Activated gamma-delta T cell treated with anti-CD3 and anti-CD28 coated beads, Interleukin-2, amount 50 U/mL, for 16 hours (primary cell): ENCODE measurements around the gene CPSF4.
"Not testable (repeated sequence)": the region's sequence is repeated elsewhere in the genome, so short reads cannot be mapped to it uniquely, and the experiment has no call there.

Source experiments
- DNase-seq: peaks from one replicate; pipeline ENCODE4 v3.0.0-alpha.2; 2020; ENCODE audit warnings: low read depth

CPSF4 gene

DNA sequence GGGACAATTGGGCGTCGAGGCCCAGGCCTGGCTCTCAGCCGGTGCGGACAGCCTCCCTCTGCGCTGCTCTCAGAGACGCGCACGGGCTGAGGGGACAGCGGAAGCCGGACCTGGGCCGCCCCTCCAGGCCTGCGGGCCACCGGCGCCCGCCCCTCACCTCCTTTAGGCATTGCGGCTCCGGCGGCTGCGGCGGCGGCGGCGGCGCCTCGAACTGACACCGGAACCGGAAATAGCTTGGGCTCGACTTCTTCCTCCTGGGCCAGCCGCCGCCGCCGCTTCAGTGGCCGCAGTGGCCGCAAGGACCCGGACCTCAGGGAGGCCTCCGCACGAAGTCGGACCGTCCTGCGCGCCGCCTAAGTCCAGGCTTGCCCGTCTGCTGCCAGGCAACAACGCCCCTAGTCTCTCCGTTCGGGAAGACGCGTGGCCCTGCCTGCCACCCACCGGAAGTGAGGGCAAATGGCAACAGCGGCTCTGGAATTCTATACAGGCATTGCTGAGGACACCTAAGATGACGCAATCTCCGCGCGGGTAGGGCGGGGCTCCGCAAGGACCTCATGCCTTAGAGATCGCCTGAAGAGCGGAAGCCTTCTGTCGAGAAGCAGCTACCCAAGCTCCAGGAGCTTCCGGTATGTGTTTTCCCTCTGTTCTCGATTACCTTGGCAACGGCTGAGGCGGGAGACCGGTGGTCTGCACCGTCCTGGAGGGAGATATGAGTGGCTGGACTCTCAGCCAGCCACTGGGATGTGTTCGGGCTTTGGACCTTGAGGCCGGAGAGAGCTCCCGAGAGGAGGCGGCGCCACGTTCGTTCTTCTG is 30.2 kb upstream of the CPSF4 start, which contains the start of the genes BUD31 and PDAP1:
Gene BUD31, plus strand, starts transcription at position 591 of the 813 bp plus-strand sequence. CDS start 2,124 bp downstream, outside the sequence.
Gene PDAP1, minus strand, starts transcription at position 219 of the 813 bp plus-strand sequence. Its CDS starts 49 bp downstream, at position 170.
- peak; percentile 92 for DNase-seq

DNA sequence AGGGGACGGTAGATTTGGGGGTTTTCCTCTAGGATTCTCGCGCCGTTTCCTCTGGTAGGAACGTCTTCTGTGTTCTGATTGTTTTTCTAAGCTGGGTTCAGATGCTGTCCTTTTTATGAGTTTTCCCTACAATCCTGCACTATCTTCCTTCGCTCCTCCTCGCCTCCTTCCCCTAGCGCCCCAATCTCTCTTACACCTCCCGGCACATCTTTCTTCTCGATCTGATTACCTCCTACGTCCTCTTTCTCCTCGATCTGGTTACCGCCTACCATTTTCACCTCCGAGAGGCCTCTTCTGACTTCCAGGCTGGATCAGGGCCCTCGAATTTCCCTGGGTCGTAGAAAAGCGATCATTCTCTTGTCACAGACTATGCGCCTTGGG is 29.6 kb upstream of the CPSF4 start:
- no peak for DNase-seq

DNA sequence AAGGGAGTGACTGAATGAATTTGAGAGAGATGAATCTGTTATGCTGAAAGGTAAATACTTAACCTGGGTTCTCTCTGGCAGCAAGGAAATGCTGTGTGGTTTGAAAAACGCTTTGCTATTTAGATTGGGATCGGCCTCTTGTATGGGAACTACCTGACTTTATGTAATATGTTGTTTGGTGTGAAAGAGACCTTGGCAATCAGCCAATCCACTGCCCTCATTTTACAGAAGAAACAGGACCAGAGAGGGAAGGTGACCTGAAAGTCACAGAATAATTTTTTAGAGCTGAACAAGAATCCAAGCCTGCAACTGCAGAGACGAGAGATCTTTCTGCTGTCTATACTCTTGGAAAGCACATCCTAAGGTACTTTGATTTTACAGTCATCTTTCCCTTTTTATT is 28.9 kb upstream of the CPSF4 start:
- DNase-seq, result no peak

- no peak for DNase-seq
Observed at GRCh38 chr7:99410635-99411034, 28.1 kb upstream of the CPSF4 start.

- DNase-seq, result not testable (repeated sequence)
Observed at GRCh38 chr7:99415513-99416127, 23.1 kb upstream of the CPSF4 start.

- DNase-seq, result no peak
Observed at GRCh38 chr7:99418260-99418659, 20.5 kb upstream of the CPSF4 start.

DNA sequence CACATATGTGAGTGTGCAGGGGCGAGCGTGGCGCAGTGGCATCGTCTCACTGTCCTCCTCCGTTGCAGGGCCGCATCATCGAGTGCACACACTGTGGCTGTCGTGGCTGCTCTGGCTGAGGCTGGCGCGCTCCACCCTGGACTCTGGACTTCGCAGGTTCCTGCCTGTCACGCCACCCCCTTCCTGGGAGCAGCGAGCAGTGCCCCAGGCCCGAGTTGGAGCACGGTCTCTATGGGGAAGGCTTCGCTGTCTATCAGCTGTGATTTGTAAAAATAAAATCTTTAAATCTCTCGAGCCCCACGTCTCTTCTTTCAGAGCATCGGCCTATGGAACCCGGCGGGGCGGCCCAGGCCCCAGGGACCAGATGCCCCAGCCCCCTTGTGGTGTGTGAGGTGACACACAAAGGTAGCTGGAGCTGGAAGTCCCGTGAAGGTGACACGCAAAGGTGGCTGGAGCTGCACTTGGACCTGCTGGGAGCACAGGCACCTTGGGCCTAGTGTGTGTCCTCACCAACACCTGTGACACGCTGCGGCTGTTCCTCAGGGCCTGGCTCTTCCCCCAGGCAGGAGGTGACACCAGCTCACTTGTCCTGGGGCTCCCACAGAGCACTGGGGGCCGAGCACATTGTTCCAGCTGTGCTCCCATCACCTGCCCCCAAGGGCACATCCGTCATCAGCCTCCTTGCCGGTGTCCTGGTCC is 19.3 kb upstream of the CPSF4 start:
- DNase-seq, result no peak

DNA sequence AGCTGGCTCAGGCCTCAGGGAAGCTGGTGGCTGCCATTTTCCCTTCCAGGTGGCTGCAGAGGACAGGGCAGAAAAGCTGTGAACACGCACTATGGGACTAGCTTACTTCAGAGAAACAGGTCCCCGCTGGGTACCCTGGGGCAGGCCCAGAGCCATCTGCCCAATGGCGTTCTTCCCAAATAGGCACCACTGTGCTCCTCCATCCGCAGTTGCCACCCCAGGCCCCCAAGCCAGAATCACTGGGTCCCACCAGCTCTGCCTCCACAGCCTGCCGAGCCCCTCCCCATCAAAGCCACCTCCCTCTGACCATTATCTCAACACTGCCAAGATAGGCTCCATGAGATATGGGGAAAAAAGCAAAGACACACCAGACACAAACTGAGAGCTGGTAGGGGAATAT is 18.5 kb upstream of the CPSF4 start:
- DNase-seq, result no peak

DNA sequence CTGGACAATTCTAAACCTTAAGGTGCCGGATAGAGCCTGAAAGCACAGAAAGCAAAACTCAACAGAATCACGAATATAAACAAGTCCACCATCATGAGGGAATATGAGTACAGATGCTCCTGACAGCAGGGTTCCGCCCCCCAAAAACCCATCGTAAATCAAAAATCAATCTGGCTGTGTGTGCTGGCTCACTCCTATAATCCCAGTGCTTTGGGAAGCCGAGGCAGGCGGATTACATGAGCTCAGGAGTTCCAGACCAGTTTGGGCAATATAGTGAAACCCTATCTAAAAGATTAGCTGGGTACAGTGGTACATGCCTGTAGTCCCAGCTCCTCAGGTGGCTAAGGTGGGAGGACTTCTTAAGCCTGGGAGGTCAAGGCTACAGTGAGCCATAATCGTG is 17.8 kb upstream of the CPSF4 start:
- no peak for DNase-seq

DNA sequence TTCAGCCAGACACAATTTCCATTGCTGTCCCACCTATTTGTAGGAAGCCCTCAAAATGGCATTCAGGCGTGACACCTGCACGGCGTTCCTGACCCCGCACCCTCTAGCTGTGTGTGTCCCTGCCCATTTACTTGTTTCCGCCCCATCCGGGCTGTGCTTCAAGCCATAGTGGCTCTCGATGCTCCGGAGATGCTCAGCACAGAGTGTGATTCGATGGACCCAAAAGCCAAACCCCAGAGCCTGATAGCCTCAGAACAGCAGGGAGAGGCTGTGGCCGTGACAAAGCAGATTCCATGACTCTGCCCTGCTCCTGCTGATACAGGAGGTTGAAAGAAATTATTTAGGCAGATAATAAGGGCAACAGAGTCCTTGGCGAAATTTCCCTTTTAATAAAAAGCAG is 16.6 kb upstream of the CPSF4 start:
- DNase-seq, result no peak

GRCh38 chr7:99422625-99423024 is 16.1 kb upstream of the CPSF4 start:
- no peak for DNase-seq

DNA sequence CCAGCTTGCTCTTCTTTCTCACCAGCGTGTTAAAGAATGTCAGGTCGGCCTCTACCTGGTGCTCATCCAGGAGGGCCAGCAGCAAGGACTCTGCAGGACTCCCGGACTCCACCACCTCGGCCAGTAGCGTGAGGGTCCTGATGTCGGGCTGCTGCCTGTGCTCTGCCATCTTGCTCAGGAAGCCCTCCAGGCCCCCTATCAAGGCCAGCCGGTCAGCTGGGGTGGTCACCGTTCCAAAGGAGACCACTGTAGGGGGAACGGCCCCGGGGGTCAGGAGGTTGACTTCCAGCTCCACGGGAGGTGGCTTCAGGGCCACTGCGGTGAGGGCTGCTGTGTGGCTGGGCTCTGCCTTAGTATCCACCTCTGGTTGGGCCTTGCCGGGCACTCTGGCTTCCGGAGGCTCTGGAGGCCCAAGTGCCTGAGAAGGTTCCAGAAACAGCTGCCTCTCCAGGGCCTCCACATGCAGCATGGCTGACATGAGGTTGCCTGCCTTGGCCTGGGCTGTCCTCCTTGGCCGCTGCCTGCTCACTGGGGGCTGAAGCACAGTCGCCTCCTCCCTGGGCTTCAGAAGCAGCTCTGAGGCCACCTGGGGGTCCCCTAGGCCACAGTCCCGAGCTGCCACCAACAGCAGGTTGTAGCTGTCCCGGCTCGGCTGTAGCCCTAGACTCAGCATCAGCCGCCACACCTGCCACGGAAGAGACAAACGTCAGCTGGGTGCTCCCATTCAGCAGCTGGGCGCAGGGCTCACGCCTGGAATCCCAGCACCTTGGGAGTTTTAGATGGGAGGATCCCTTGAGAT is 13.6 kb upstream of the CPSF4 start:
- no peak for DNase-seq

GRCh38 chr7:99428972-99429566 is 9.7 kb upstream of the CPSF4 start:
- DNase-seq, result no peak

- no peak for DNase-seq
Observed at GRCh38 chr7:99429756-99430155, 9.0 kb upstream of the CPSF4 start.

GRCh38 chr7:99431756-99432540 is 6.8 kb upstream of the CPSF4 start:
- DNase-seq, result not testable (repeated sequence)

DNA sequence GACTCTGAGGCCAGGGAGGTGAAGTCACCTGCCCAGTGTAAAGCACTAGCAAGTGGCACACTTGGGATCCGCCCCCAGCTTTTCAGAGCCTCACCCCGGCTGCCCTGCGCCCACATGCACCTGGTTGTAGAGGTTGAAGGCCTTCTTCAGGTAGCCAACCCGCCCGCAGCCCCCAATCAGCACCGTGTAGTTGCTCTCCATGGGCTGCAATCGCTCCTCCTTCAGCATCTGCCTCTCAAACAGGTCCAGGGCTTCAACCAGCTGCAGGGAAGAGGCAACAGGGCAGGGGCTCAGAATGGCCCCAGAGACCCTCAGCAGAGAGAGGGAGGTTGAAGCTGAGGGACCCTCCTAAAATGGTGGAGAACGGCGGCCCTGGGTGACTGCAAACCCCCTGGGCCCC is 5.6 kb upstream of the CPSF4 start:
- DNase-seq, result no peak

DNA sequence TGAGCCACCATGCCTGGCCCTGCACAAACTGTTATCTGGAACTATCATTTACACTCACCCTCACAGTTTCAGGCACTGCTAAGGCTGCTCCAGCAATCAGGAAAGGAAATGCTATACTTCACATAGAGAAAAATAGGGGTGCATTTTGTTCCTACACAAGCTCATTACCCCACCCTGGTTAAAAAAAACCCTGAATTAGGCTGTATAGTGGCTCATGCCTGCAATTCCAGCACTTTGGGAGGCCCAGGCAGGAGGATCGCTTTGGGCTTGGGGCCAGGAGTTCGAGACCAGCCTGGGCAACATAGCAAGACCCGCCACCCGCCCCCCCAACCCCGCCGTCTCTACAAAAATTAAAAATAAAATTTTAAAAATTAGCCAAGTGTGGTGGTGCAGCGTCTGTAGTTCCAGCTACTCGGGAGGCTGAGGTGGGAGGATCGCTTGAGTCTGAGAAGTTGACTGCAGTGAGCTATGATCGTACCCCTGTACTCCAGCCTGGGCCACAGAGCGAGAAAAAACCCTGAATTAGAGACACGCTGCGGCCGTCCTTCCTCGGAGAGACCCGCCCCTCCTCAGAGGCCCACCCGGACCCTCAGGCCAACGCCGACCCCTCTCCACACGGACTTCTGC is 684 bp upstream of the CPSF4 start:
- no peak for DNase-seq

GRCh38 chr7:99440195-99440594 is 1.5 kb downstream of the CPSF4 start:
- DNase-seq, result no peak

DNA sequence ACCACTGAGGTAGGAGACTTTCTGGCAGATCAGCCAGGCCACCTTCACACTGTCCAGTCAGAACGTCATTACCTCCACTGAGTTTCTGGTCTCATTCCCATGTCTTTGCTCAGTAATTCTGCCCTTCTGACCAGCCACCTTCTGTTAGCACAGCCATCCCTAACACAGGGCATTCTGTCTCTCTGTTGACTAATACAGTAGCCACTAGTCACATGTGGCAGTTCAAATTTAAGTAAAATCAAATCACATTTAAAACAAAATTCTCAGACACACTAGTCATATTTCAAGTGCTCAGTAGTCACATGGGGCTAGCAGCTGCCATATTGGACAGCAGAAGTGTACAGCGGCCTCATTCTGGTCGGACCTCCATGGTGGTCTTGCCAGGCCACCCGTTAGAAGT is 7.4 kb downstream of the CPSF4 start:
- DNase-seq, result no peak

- no peak for DNase-seq
Observed at GRCh38 chr7:99447943-99448342, 9.2 kb downstream of the CPSF4 start.
